T-cell (primary cell): ENCODE measurements around the gene HBG2. TPM values are rescaled to one million over a fixed set of nuclear protein-coding genes. Genes with fewer than 3 reads are reported as not detected.
"Not testable (repeated sequence)": the region's sequence is repeated elsewhere in the genome, so short reads cannot be mapped to it uniquely, and the experiment has no call there.

Source experiments
- ATAC-seq, 4 experiments: fragments of 200-7000 bp in 3 of 4; fragments of 150-1000 bp in 1 of 4; cut with Tn5 transposase; replicated peaks in 1 of 4; 1 replicate in 3 of 4; 2 replicates in 1 of 4; pipeline ENCODE4 v1.10.0; 2021; ENCODE audit warnings: moderate library complexity in 3 of 4, mild to moderate bottlenecking in 2 of 4, moderate number of reproducible peaks in 1 of 4
- CTCF ChIA-PET, 2 donors: fragments of 300-600 bp; sonication (Branson Sonifier 250); formaldehyde crosslinking; loops; one replicate each; lab custom pipeline; 2022; ENCODE audit warnings: antibody characterized with exemption in 2 of 2; lab: Charles Lee
- POLR2A ChIA-PET, 2 donors: fragments of 300-600 bp; sonication (Branson Sonifier 250); formaldehyde crosslinking; loops; one replicate each; lab custom pipeline; 2022; ENCODE audit warnings: antibody characterized with exemption in 2 of 2; lab: Charles Lee
- DNase-seq, 35 experiments: peaks; one replicate each; pipeline versions ENCODE4 v3.0.0 to v3.0.0-alpha.2; 2013 to 2023
- H3K27ac ChIP-seq: one replicate; pipeline ENCODE4 v1.5.1; 2013; ENCODE audit warnings: low read length
- H3K27me3 ChIP-seq, 2 experiments: replicated peaks in 1 of 2; 1 replicate in 1 of 2; 2 replicates in 1 of 2; pipeline versions ENCODE4 v1.6.1 to v1.7.0; 2013; ENCODE audit warnings: low read length in 1 of 2, mixed read lengths in 1 of 2; ENCODE audit not compliant: control insufficient read depth in 2 of 2, insufficient read depth in 2 of 2; ENCODE audit errors: extremely low read depth in 1 of 2
- H3K36me3 ChIP-seq, 2 donors: 1 replicate in 1 of 2; 2 replicates in 1 of 2; pipeline versions ENCODE4 v1.6.1 to v1.7.0; 2013; ENCODE audit warnings: low read length in 1 of 2; ENCODE audit not compliant: control insufficient read depth in 2 of 2, insufficient read depth in 1 of 2; ENCODE audit errors: extremely low read depth in 1 of 2
- H3K4me1 ChIP-seq, 2 experiments: 1 replicate in 1 of 2; 2 replicates in 1 of 2; pipeline versions ENCODE4 v1.6.1 to v1.7.0; 2013; ENCODE audit warnings: low read length in 2 of 2, mixed read lengths in 1 of 2; ENCODE audit not compliant: insufficient read depth in 2 of 2, control insufficient read depth in 1 of 2; ENCODE audit errors: extremely low read depth in 1 of 2
- H3K4me3 ChIP-seq, 2 donors: 1 replicate in 1 of 2; 2 replicates in 1 of 2; pipeline versions ENCODE4 v1.5.1 to v1.7.0; 2013; ENCODE audit warnings: mild to moderate bottlenecking in 2 of 2, low read length in 1 of 2, moderate library complexity in 1 of 2; ENCODE audit not compliant: control insufficient read depth in 1 of 2; ENCODE audit errors: extremely low read depth in 1 of 2
- H3K9me3 ChIP-seq: 2 replicates; pipeline ENCODE4 v1.7.0; 2013
- H3K27ac Mint-ChIP-seq, 2 donors: one replicate each; pipeline ENCODE4 v1.8.0; 2020 to 2021; ENCODE audit warnings: mild to moderate bottlenecking in 2 of 2, mixed read lengths in 2 of 2
- H3K27me3 Mint-ChIP-seq, 2 donors: one replicate each; pipeline ENCODE4 v1.8.0; 2021 to 2022; ENCODE audit warnings: mixed read lengths in 2 of 2
- H3K36me3 Mint-ChIP-seq: one replicate; pipeline ENCODE4 v1.8.0; 2021; ENCODE audit warnings: mixed read lengths
- H3K4me1 Mint-ChIP-seq, 3 donors: one replicate each; pipeline ENCODE4 v1.8.0; 2020 to 2022; ENCODE audit warnings: mixed read lengths in 3 of 3, mild to moderate bottlenecking in 1 of 3
- H3K4me3 Mint-ChIP-seq, 3 donors: one replicate each; pipeline ENCODE4 v1.8.0; 2020 to 2022; ENCODE audit warnings: mild to moderate bottlenecking in 3 of 3, mixed read lengths in 3 of 3, moderate library complexity in 3 of 3
- H3K9me3 Mint-ChIP-seq, 3 donors: one replicate each; pipeline ENCODE4 v1.8.0; 2020 to 2022; ENCODE audit warnings: mixed read lengths in 3 of 3
- WGBS: methylation state at CpG from one replicate; pipeline ENCODE4 v1.1.5; 2013; ENCODE audit warnings: missing lambda C conversion rate; ENCODE audit not compliant: insufficient coverage; 5-methylcytosine and 5-hydroxymethylcytosine counted together
- total RNA-seq, 35 experiments: library from RNA in 6 of 35; stranded (reverse) in 6 of 35; fragments of 120-200 nt in 1 of 35; gene quantifications; one replicate each; pipeline versions ENCODE4 v1.2.1 to v1.2.4 and lab custom pipeline; 2013 to 2026

The HBG2 gene
- total RNA-seq, 5 donors from 2014 or later (not counting 1 experiment from before 2014, with no cell fraction given): 5.8 to 13.4 (median 8.2) TPM; not detected in 2

- no peak overlapping the region for H3K4me3 Mint-ChIP-seq
Observed at GRCh38 chr11:5267033-5267563, 12.5 kb upstream of the HBG2 start.

DNA sequence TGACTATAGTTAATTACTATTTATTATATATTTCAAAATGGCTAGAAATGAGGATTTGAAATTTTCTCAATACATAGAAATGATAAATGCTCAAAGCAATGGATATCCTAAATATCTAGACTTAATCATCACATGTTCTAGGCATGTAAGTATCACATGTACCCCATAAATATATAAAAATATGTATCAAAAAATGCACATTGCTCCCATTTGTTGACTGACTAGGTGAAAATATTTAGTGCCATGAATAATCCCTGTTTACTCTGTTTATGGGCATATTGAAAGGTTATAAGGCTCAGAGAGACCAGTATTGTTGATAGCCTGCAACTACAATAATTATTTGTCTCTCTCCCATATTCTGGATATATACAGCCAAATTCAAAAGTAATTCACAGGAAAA, 12.0 kb upstream of the HBG2 start:
- POLR2A ChIA-PET: no interaction called here
- H3K36me3 ChIP-seq: no peaks in the 10 kb centered on the region
- H3K27me3 ChIP-seq: no peaks in the 10 kb centered on the region
- no peaks in the 10 kb centered on the region for H3K4me1 ChIP-seq
- no peaks in the 10 kb centered on the region for H3K9me3 ChIP-seq
- CTCF ChIA-PET: no interaction called here
- Mint-ChIP-seq H3K4me1 (no peaks in the 10 kb centered on the region), H3K36me3 (no peaks in the 10 kb centered on the region), H3K9me3 (no peaks in the 10 kb centered on the region), H3K4me3 (no peak overlapping the region), H3K27me3 (peaks cover 2 to 7% of the 10 kb centered on the region in 2 donors), H3K27ac (no peak overlapping the region)
- DNase-seq (no peak), ATAC-seq (no peak)
- H3K27ac ChIP-seq: no peak overlapping the region
- no peak overlapping the region for H3K4me3 ChIP-seq

More at GRCh38 chr11:5267033-5267563, 12.5 kb upstream of the HBG2 start:
- Histone ChIP-seq H3K4me3 (no peak overlapping the region), H3K9me3 (no peaks in the 10 kb centered on the region), H3K27ac (no peak overlapping the region), H3K36me3 (no peaks in the 10 kb centered on the region), H3K27me3 (no peaks in the 10 kb centered on the region), H3K4me1 (no peaks in the 10 kb centered on the region)
- POLR2A ChIA-PET: no interaction called here
- no peaks in the 10 kb centered on the region for H3K36me3 Mint-ChIP-seq
- WGBS: 71% methylated on average over 1 of the region's 2 CpGs
- DNase-seq (no peak), ATAC-seq (no peak)
- no peaks in the 10 kb centered on the region for H3K9me3 Mint-ChIP-seq
- CTCF ChIA-PET: no interaction called here
- H3K27me3 Mint-ChIP-seq: peaks cover 2 to 7% of the 10 kb centered on the region in 2 donors
- no peak overlapping the region for H3K27ac Mint-ChIP-seq
- no peaks in the 10 kb centered on the region for H3K4me1 Mint-ChIP-seq

GRCh38 chr11:5265832-5266231, 11.3 kb upstream of the HBG2 start:
- H3K27ac ChIP-seq: no peak overlapping the region
- DNase-seq (no peak), ATAC-seq (no peak)
- Mint-ChIP-seq H3K36me3 (no peaks in the 10 kb centered on the region), H3K4me1 (no peaks in the 10 kb centered on the region), H3K4me3 (no peak overlapping the region), H3K27me3 (peaks cover 0 to 3% of the 10 kb centered on the region in 2 donors), H3K9me3 (peaks cover 0 to 5% (median 0%) of the 10 kb centered on the region in 3 donors), H3K27ac (no peak overlapping the region)
- H3K9me3 ChIP-seq: no peaks in the 10 kb centered on the region
- H3K4me1 ChIP-seq: no peaks in the 10 kb centered on the region
- H3K27me3 ChIP-seq: no peaks in the 10 kb centered on the region
- no CpG with 5 or more reads among the region's 2 CpGs for WGBS
- POLR2A ChIA-PET: no interaction called here
- no peak overlapping the region for H3K4me3 ChIP-seq
- CTCF ChIA-PET: no interaction called here
- H3K36me3 ChIP-seq: no peaks in the 10 kb centered on the region

DNA sequence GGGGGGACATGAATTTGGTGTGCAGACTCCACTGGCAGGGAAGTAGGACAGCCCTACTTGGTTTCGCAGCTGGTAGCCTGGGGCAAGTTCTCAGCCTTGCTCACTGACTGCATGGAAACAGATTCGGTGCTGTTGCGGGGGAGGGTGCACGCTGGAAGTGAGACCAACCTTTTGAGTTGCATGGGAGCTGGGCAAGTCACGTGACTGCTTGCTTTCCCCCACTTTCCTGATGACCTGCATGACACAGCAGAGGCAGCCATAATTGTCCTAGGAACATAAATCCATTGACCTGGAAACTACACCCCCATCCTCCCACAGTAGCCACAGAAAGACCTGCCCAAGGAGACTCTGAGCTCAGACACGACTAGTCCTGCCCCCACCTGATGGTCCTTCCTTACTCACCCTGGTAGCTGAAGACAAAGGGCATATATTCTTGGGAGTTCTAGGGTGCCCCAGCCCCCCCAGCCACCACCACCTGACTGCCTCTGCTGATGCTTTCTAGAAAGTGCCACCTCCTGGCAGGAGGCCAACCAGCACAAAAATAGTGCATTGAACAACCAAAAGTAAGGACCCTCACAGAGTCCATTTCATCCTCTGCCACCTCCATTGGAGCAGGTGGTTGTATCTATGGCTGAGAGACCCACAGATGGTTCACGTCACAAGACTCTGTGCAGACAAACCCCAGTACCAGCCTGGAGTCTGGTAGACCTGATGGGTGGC, 4.1 kb upstream of the HBG2 start:
- Histone ChIP-seq H3K36me3 (no peaks in the 10 kb centered on the region), H3K27ac (no peak overlapping the region), H3K9me3 (no peaks in the 10 kb centered on the region), H3K4me3 (no peak overlapping the region), H3K27me3 (peaks cover 0 to 8% of the 10 kb centered on the region in 2 experiments), H3K4me1 (no peaks in the 10 kb centered on the region)
- ChIA-PET POLR2A (no interaction called here), CTCF (no interaction called here)
- DNase-seq: no peak
- no peak overlapping the region for H3K27ac Mint-ChIP-seq
- peaks cover 3 to 17% of the 10 kb centered on the region in 2 donors for H3K27me3 Mint-ChIP-seq
- H3K4me1 Mint-ChIP-seq: no peaks in the 10 kb centered on the region
- 85% methylated on average over 5 of the region's 7 CpGs for WGBS
- H3K36me3 Mint-ChIP-seq: no peaks in the 10 kb centered on the region
- ATAC-seq: no peak
- H3K4me3 Mint-ChIP-seq: no peak overlapping the region
- peaks cover 0 to 8% (median 5%) of the 10 kb centered on the region in 3 donors for H3K9me3 Mint-ChIP-seq

DNA sequence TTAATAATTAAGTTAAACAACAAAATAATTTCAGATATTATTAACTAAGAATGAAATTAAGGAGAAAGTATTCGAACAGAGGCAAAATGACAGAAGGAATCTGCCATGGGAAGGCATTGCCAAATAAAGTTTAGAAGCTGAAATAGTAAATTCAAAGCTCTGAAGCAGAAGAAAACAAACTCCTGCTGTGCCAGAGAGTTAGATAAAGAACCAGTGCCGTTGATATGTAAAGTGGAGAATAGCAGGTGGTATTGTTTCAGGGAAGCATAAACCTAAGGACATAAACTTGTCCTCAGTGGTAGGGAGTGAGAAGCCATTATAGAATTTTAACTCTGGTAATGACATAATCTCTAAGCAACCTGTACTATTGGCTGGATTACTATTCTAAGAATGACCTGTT, 2.7 kb upstream of the HBG2 start:
- Mint-ChIP-seq H3K4me3 (no peak overlapping the region), H3K27me3 (peaks cover 3 to 22% of the 10 kb centered on the region in 2 donors), H3K27ac (no peak overlapping the region), H3K36me3 (no peaks in the 10 kb centered on the region), H3K4me1 (no peaks in the 10 kb centered on the region), H3K9me3 (peaks cover 0 to 8% (median 5%) of the 10 kb centered on the region in 3 donors)
- POLR2A ChIA-PET: no interaction called here
- H3K27ac ChIP-seq: no peak overlapping the region
- ATAC-seq: no peak
- H3K36me3 ChIP-seq: no peaks in the 10 kb centered on the region
- peaks cover 0 to 8% of the 10 kb centered on the region in 2 experiments for H3K27me3 ChIP-seq
- WGBS: no CpG with 5 or more reads among the region's 2 CpGs
- H3K4me3 ChIP-seq: no peak overlapping the region
- CTCF ChIA-PET: no interaction called here
- no peaks in the 10 kb centered on the region for H3K9me3 ChIP-seq
- DNase-seq: no peak
- H3K4me1 ChIP-seq: no peaks in the 10 kb centered on the region

DNA sequence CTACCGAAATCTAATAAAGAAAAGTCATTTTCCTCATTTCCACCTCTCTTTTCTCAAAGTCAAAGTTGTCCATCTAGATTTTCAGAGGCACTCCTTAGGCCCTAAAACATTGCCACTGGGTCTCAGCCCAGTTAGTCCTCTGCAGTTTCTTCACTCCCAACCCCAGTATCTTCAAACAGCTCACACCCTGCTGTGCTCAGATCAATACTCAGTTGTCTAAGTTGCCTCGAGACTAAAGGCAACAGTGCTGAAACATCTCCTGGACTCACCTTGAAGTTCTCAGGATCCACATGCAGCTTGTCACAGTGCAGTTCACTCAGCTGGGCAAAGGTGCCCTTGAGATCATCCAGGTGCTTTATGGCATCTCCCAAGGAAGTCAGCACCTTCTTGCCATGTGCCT, 558 bp downstream of the HBG2 start:
- H3K4me1 Mint-ChIP-seq, H3K27ac ChIP-seq, H3K4me1 ChIP-seq, H3K27me3 ChIP-seq, H3K4me3 Mint-ChIP-seq, DNase-seq, H3K27ac Mint-ChIP-seq, H3K9me3 ChIP-seq, H3K9me3 Mint-ChIP-seq, H3K4me3 ChIP-seq, CTCF ChIA-PET, H3K36me3 Mint-ChIP-seq, H3K36me3 ChIP-seq, POLR2A ChIA-PET: not testable (repeated sequence)
- 90% methylated on average over 2 of the region's 2 CpGs for WGBS
- peaks cover 3 to 22% of the 10 kb centered on the region in 2 donors for H3K27me3 Mint-ChIP-seq
- peak in 1 of 4 experiments; percentile 15 for ATAC-seq
